Calu3 (cell line): Measurements from ENCODE around the gene ADAD2. TPM values are rescaled to one million over a fixed set of nuclear protein-coding genes. Genes with fewer than 3 reads are reported as not detected.

Source experiments
- BruUV-seq: library from RNA; stranded (reverse); fragments of 400-500 nt; replicated peaks from 2 replicates; lab custom pipeline; 2021; lab: Mats Ljungman, UMichigan
- CTCF ChIA-PET: fragments of 300-600 bp; sonication (Branson Sonifier 250); formaldehyde crosslinking; loops from one replicate; lab custom pipeline; 2022; ENCODE audit warnings: antibody characterized with exemption; lab: Charles Lee
- DNase-seq: peaks from one replicate; pipeline ENCODE4 v3.0.0; 2022
- H3K27ac Mint-ChIP-seq: one replicate; pipeline ENCODE4 v1.8.0; 2022; ENCODE audit warnings: mixed read lengths; ENCODE audit not compliant: unreplicated experiment
- H3K27me3 Mint-ChIP-seq: one replicate; pipeline ENCODE4 v1.8.0; 2022; ENCODE audit warnings: mixed read lengths; ENCODE audit not compliant: unreplicated experiment
- H3K36me3 Mint-ChIP-seq: one replicate; pipeline ENCODE4 v1.8.0; 2022; ENCODE audit warnings: mild to moderate bottlenecking, moderate library complexity, mixed read lengths; ENCODE audit not compliant: insufficient read depth, unreplicated experiment
- H3K4me1 Mint-ChIP-seq: one replicate; pipeline ENCODE4 v1.8.0; 2022; ENCODE audit warnings: mild to moderate bottlenecking, low read depth, mixed read lengths; ENCODE audit not compliant: unreplicated experiment
- H3K4me3 Mint-ChIP-seq: one replicate; pipeline ENCODE4 v1.8.0; 2022; ENCODE audit warnings: mild to moderate bottlenecking, low read depth, moderate library complexity, mixed read lengths; ENCODE audit not compliant: unreplicated experiment
- H3K9me3 Mint-ChIP-seq: one replicate; pipeline ENCODE4 v1.8.0; 2022; ENCODE audit warnings: low read depth, mixed read lengths; ENCODE audit not compliant: unreplicated experiment
- intact Hi-C: fragments of 100-400 bp; cut with micrococcal nuclease; formaldehyde crosslinking; loops from one replicate; pipeline ENCODE4 v1.10.0; 2022; ENCODE audit not compliant: unreplicated experiment
- total RNA-seq: library from RNA; stranded (reverse); gene quantifications from 2 replicates; pipeline ENCODE4 v1.2.3, GENCODE V29; 2022
- TF ChIP-seq, protein P1 (sequence below): fragments of 200-600 bp; IDR thresholded peaks from one replicate; pipeline ENCODE4 v1.8.0; 2022; ENCODE audit warnings: antibody characterized with exemption; ENCODE audit not compliant: unreplicated experiment

ADAD2 gene
- total RNA-seq, 1 experiment from 2014 or later = not detected

DNA sequence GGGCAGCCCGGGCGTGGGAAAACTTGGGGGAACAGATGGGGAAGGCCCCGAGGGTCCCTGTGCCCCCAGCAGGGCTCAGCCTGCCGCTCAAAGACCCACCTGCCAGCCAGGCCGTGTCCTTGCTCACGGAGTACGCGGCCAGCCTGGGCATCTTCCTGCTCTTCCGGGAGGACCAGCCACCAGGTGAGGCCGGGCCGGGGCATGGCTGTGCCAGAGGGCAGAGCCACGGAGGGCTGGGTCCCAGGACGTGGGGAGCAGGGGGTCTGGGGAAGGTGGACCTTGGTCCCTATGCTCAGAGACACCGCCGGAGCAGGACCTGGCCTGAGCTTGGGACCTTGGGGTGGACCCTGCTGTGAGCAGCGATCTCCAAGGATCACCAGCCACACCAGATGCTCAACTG lies 509 bp downstream of the ADAD2 start:
- Mint-ChIP-seq H3K4me3 (no peak overlapping the region), H3K9me3 (no peaks in the 10 kb centered on the region), H3K27ac (no peak overlapping the region), H3K36me3 (peaks cover 6% of the 10 kb centered on the region), H3K4me1 (no peaks in the 10 kb centered on the region), H3K27me3 (peaks cover 31% of the 10 kb centered on the region)
- intact Hi-C loops = no loop called here
- no TSS peak for BruUV-seq
- TF ChIP-seq, protein P1, sequence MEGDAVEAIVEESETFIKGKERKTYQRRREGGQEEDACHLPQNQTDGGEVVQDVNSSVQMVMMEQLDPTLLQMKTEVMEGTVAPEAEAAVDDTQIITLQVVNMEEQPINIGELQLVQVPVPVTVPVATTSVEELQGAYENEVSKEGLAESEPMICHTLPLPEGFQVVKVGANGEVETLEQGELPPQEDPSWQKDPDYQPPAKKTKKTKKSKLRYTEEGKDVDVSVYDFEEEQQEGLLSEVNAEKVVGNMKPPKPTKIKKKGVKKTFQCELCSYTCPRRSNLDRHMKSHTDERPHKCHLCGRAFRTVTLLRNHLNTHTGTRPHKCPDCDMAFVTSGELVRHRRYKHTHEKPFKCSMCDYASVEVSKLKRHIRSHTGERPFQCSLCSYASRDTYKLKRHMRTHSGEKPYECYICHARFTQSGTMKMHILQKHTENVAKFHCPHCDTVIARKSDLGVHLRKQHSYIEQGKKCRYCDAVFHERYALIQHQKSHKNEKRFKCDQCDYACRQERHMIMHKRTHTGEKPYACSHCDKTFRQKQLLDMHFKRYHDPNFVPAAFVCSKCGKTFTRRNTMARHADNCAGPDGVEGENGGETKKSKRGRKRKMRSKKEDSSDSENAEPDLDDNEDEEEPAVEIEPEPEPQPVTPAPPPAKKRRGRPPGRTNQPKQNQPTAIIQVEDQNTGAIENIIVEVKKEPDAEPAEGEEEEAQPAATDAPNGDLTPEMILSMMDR = no peak
- CTCF ChIA-PET = no interaction called here
- no peak for DNase-seq

DNA sequence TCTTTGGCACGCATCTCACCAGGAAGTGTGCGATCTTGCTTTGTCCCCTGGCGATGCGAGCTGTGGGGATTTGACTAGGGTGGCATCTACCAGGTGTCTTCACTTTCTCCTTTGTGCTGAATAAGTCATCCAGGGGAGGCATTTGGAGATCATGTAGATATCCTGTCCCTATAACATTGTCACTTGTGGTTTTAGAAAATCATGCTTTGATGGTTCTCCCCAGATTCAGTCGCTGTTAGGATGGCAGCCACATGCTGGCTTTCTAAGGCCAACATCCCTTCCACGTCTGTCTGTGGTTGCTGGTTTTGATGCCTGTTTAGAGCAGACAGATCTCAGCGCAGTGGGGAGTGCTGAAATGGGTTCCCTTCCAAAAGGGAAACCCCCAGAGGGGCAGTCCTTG lies 2.5 kb downstream of the ADAD2 start:
- intact Hi-C loops = no loop called here
- no peaks in the 10 kb centered on the region for H3K9me3 Mint-ChIP-seq
- CTCF ChIA-PET = no interaction called here

DNA sequence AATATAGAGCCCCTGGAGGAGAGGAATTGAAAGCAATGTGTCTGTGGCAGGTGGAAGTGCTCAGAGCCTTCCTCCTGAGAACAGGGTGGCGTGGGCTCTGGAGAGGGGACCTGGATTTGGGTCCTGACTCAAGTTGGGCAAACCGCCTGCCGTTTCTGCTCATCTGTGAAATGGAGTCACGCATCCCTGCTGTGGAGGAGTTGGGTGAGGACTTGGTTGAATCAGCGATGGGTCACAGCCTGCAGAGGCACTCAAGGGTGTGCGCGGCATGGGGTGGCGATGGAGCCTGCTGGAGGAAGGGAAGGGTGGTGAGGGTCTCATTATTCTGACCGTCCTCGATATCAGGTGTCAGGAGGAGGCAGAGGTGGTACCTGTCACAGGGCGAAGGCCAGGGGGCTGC lies 3.1 kb downstream of the ADAD2 start:
- TF ChIP-seq, protein P1 = no peak
- no TSS peak for BruUV-seq
- Mint-ChIP-seq H3K4me1 (no peaks in the 10 kb centered on the region), H3K27me3 (peaks cover 43% of the 10 kb centered on the region), H3K4me3 (no peak overlapping the region), H3K9me3 (no peaks in the 10 kb centered on the region), H3K36me3 (no peaks in the 10 kb centered on the region), H3K27ac (no peak overlapping the region)
- intact Hi-C loops = no loop called here
- CTCF ChIA-PET = no interaction called here
- no peak for DNase-seq

More for the DNA sequence above, 2.5 kb downstream of the ADAD2 start:
- no TSS peak for BruUV-seq
- H3K36me3 Mint-ChIP-seq = no peaks in the 10 kb centered on the region
- TF ChIP-seq, protein P1 = no peak
- peaks cover 38% of the 10 kb centered on the region for H3K27me3 Mint-ChIP-seq
- no peak overlapping the region for H3K27ac Mint-ChIP-seq
- H3K4me1 Mint-ChIP-seq = no peaks in the 10 kb centered on the region
- DNase-seq = no peak
- H3K4me3 Mint-ChIP-seq = no peak overlapping the region

DNA sequence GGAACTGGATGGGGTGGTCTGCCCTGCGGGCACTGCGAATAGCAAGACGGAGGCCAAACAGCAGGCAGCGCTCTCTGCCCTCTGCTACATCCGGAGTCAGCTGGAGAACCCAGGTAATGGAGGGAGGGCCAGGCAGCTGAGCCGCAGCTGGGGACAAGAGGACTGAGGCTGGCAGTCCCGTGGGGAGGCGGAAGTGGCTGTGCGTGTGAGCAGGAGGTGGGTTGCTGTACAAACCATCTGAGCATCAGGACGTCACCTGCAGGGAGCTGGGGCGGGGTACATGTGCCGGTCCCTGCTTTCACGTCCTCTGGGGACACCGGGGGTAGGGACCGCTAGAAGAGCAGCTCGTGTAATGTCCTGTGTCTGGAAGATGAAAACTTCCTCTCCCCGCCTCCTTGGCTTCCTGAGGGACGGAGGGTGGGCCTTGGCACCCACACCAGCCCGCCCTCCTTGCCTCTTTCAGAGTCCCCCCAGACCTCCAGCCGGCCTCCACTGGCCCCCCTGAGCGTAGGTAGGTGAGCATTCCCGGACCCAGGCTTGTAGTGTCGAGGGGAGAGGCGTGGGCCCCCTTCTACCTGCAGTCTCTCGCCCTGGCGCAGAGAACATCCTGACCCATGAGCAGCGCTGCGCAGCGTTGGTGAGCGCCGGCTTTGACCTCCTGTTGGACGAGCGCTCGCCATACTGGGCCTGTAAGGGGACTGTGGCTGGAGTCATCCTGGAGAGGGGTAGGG lies 3.7 kb downstream of the ADAD2 start:
- Mint-ChIP-seq H3K9me3 (no peaks in the 10 kb centered on the region), H3K27me3 (peaks cover 50% of the 10 kb centered on the region), H3K36me3 (no peaks in the 10 kb centered on the region), H3K27ac (no peak overlapping the region), H3K4me1 (no peaks in the 10 kb centered on the region), H3K4me3 (no peak overlapping the region)
- TF ChIP-seq, protein P1 = no peak
- CTCF ChIA-PET = no interaction called here
- no TSS peak for BruUV-seq
- DNase-seq = no peak
- intact Hi-C loops = no loop called here
